Mucosa of stomach (tissue), 1 donor: ENCODE measurements around the gene COBL.

Experiments used
- H3K27me3 ChIP-seq: one replicate; pipeline ENCODE4 v1.7.0; 2013; ENCODE audit warnings: mild to moderate bottlenecking, low read length; ENCODE audit not compliant: control insufficient read depth, insufficient read depth
- H3K36me3 ChIP-seq: one replicate; pipeline ENCODE4 v1.7.0; 2013; ENCODE audit warnings: low read length; ENCODE audit not compliant: control insufficient read depth, insufficient read depth
- H3K4me1 ChIP-seq: one replicate; pipeline ENCODE4 v1.7.0; 2013; ENCODE audit warnings: mild to moderate bottlenecking, low read length; ENCODE audit not compliant: control insufficient read depth, insufficient read depth
- H3K4me3 ChIP-seq: one replicate; pipeline ENCODE4 v1.7.0; 2013; ENCODE audit warnings: low read length
- H3K9ac ChIP-seq: one replicate; pipeline ENCODE4 v1.7.0; 2013; ENCODE audit warnings: mild to moderate bottlenecking, low read length, moderate library complexity
- H3K9me3 ChIP-seq: one replicate; pipeline ENCODE4 v1.7.0; 2013; ENCODE audit warnings: mild to moderate bottlenecking, low read length, moderate library complexity; ENCODE audit not compliant: control insufficient read depth
- donor health status: Pancreatic carcinoma.

COBL gene

GRCh38 chr7:51062222-51062987 lies 254.2 kb downstream of the COBL start:
- Histone ChIP-seq H3K9me3 (no peaks in the 10 kb centered on the region), H3K27me3 (no peaks in the 10 kb centered on the region), H3K36me3 (no peaks in the 10 kb centered on the region), H3K9ac (no peak overlapping the region), H3K4me3 (no peak overlapping the region), H3K4me1 (peaks cover 17% of the 10 kb centered on the region)

- no peaks in the 10 kb centered on the region for H3K9me3 ChIP-seq
- no peaks in the 10 kb centered on the region for H3K36me3 ChIP-seq
- peaks cover 7% of the 10 kb centered on the region for H3K4me1 ChIP-seq
- H3K4me3 ChIP-seq: no peak overlapping the region
- H3K27me3 ChIP-seq: no peaks in the 10 kb centered on the region
- no peak overlapping the region for H3K9ac ChIP-seq
Measured at GRCh38 chr7:51060536-51060935, 256.1 kb downstream of the COBL start.

- Histone ChIP-seq H3K4me3 (no peak overlapping the region), H3K9ac (no peak overlapping the region), H3K36me3 (no peaks in the 10 kb centered on the region), H3K9me3 (no peaks in the 10 kb centered on the region), H3K4me1 (peaks cover 5% of the 10 kb centered on the region), H3K27me3 (no peaks in the 10 kb centered on the region)
Measured at GRCh38 chr7:51059504-51060142, 257.0 kb downstream of the COBL start.

- Histone ChIP-seq H3K36me3 (no peaks in the 10 kb centered on the region), H3K4me1 (peaks cover 5% of the 10 kb centered on the region), H3K9me3 (no peaks in the 10 kb centered on the region), H3K9ac (no peak overlapping the region), H3K4me3 (no peak overlapping the region), H3K27me3 (no peaks in the 10 kb centered on the region)
Measured at GRCh38 chr7:51058764-51059163, 257.8 kb downstream of the COBL start.

- Histone ChIP-seq H3K36me3 (no peaks in the 10 kb centered on the region), H3K9me3 (no peaks in the 10 kb centered on the region), H3K27me3 (no peaks in the 10 kb centered on the region), H3K9ac (no peak overlapping the region), H3K4me1 (peaks cover 5% of the 10 kb centered on the region), H3K4me3 (no peak overlapping the region)
Measured at GRCh38 chr7:51055039-51055840, 261.4 kb downstream of the COBL start.

GRCh38 chr7:51054231-51054630 lies 262.4 kb downstream of the COBL start:
- Histone ChIP-seq H3K4me1 (no peaks in the 10 kb centered on the region), H3K36me3 (no peaks in the 10 kb centered on the region), H3K27me3 (no peaks in the 10 kb centered on the region), H3K4me3 (no peak overlapping the region), H3K9me3 (no peaks in the 10 kb centered on the region), H3K9ac (no peak overlapping the region)

GRCh38 chr7:51053160-51053925 lies 263.3 kb downstream of the COBL start:
- no peak overlapping the region for H3K9ac ChIP-seq
- H3K27me3 ChIP-seq: no peaks in the 10 kb centered on the region
- H3K4me3 ChIP-seq: no peak overlapping the region
- H3K4me1 ChIP-seq: no peaks in the 10 kb centered on the region
- no peaks in the 10 kb centered on the region for H3K9me3 ChIP-seq
- H3K36me3 ChIP-seq: no peaks in the 10 kb centered on the region

- Histone ChIP-seq H3K4me3 (no peak overlapping the region), H3K9ac (no peak overlapping the region), H3K27me3 (no peaks in the 10 kb centered on the region), H3K9me3 (no peaks in the 10 kb centered on the region), H3K36me3 (no peaks in the 10 kb centered on the region), H3K4me1 (peaks cover 9% of the 10 kb centered on the region)
Measured at GRCh38 chr7:51046482-51046881, 270.1 kb downstream of the COBL start.

GRCh38 chr7:51046103-51046466 lies 270.5 kb downstream of the COBL start:
- Histone ChIP-seq H3K9me3 (no peaks in the 10 kb centered on the region), H3K36me3 (no peaks in the 10 kb centered on the region), H3K4me3 (no peak overlapping the region), H3K4me1 (peaks cover 9% of the 10 kb centered on the region), H3K27me3 (no peaks in the 10 kb centered on the region), H3K9ac (no peak overlapping the region)

- H3K27me3 ChIP-seq: no peaks in the 10 kb centered on the region
- no peaks in the 10 kb centered on the region for H3K9me3 ChIP-seq
- H3K9ac ChIP-seq: no peak overlapping the region
- no peak overlapping the region for H3K4me3 ChIP-seq
- H3K4me1 ChIP-seq: peaks cover 9% of the 10 kb centered on the region
- H3K36me3 ChIP-seq: no peaks in the 10 kb centered on the region
Measured at GRCh38 chr7:51045319-51046102, 271.1 kb downstream of the COBL start.

- Histone ChIP-seq H3K4me1 (peaks cover 9% of the 10 kb centered on the region), H3K27me3 (no peaks in the 10 kb centered on the region), H3K4me3 (no peak overlapping the region), H3K9me3 (no peaks in the 10 kb centered on the region), H3K36me3 (no peaks in the 10 kb centered on the region), H3K9ac (no peak overlapping the region)
Measured at GRCh38 chr7:51043461-51043860, 273.1 kb downstream of the COBL start.
